NCI-H1694 (cell line): Measurements from ENCODE around the gene MAD1L1.
"Not testable (repeated sequence)": the region's sequence is repeated elsewhere in the genome, so short reads cannot be mapped to it uniquely, and the experiment has no call there.

ENCODE experiments used
- DNase-seq: peaks from one replicate; lab custom pipeline; 2025; lab: John Stamatoyannopoulos, UW

The MAD1L1 gene

GRCh38 chr7:2232766-2233520, at the start of gene MAD1L1:
Gene MAD1L1, minus strand, starts transcription at chr7:2232945. Its CDS starts 2,812 bp downstream, at chr7:2230133.
- DNase-seq = peak; percentile 59

- DNase-seq = no peak
Measured at GRCh38 chr7:2282185-2282751, 49.5 kb upstream of the MAD1L1 start.

GRCh38 chr7:2281541-2281940, 48.8 kb upstream of the MAD1L1 start:
- DNase-seq = peak; percentile 41

- DNase-seq = no peak
Measured at GRCh38 chr7:2280424-2280823, 47.7 kb upstream of the MAD1L1 start.

GRCh38 chr7:2279896-2280295, 47.2 kb upstream of the MAD1L1 start:
- no peak for DNase-seq

- DNase-seq = no peak
Measured at GRCh38 chr7:2278026-2278425, 45.3 kb upstream of the MAD1L1 start.

GRCh38 chr7:2276107-2276506, 43.4 kb upstream of the MAD1L1 start:
- no peak for DNase-seq

- no peak for DNase-seq
Measured at GRCh38 chr7:2275101-2275500, 42.4 kb upstream of the MAD1L1 start.

- no peak for DNase-seq
Measured at GRCh38 chr7:2274666-2275065, 41.9 kb upstream of the MAD1L1 start.

- no peak for DNase-seq
Measured at GRCh38 chr7:2273866-2274265, 41.1 kb upstream of the MAD1L1 start.

- no peak for DNase-seq
Measured at GRCh38 chr7:2272031-2272430, 39.3 kb upstream of the MAD1L1 start.

GRCh38 chr7:2271273-2272026, 38.7 kb upstream of the MAD1L1 start:
- no peak for DNase-seq

GRCh38 chr7:2270495-2270894, 37.8 kb upstream of the MAD1L1 start:
- no peak for DNase-seq

GRCh38 chr7:2269991-2270460, 37.3 kb upstream of the MAD1L1 start:
- no peak for DNase-seq

GRCh38 chr7:2269089-2269990, 36.6 kb upstream of the MAD1L1 start:
- DNase-seq = not testable (repeated sequence)

- DNase-seq = peak; percentile 84
Measured at GRCh38 chr7:2266911-2267310, 34.2 kb upstream of the MAD1L1 start.

GRCh38 chr7:2264158-2264557, 31.4 kb upstream of the MAD1L1 start:
- DNase-seq = no peak

GRCh38 chr7:2263176-2263575, 30.4 kb upstream of the MAD1L1 start:
- no peak for DNase-seq

- no peak for DNase-seq
Measured at GRCh38 chr7:2261611-2262010, 28.9 kb upstream of the MAD1L1 start.

GRCh38 chr7:2260820-2261219, 28.1 kb upstream of the MAD1L1 start:
- DNase-seq = peak; percentile 45

- DNase-seq = no peak
Measured at GRCh38 chr7:2259480-2259879, 26.7 kb upstream of the MAD1L1 start.
